OCI-LY1 (cell line): ENCODE measurements around the gene RRN3.
"Not testable (repeated sequence)": the region's sequence is repeated elsewhere in the genome, so short reads cannot be mapped to it uniquely, and the experiment has no call there.

Experiments
- H2AFZ ChIP-seq: fragments of 200-600 bp; sonication (generic), shearing (Covaris generic); 2 replicates; pipeline ENCODE4 v1.6.0; 2014; ENCODE audit warnings: antibody characterized with exemption, mild to moderate bottlenecking, low read length
- H3F3A ChIP-seq: fragments of 200-600 bp; sonication (generic), shearing (Covaris generic); 2 replicates; pipeline ENCODE4 v1.6.0; 2014; ENCODE audit warnings: mild to moderate bottlenecking, antibody characterized with exemption, low read length, moderate library complexity; ENCODE audit not compliant: insufficient read depth
- H3K27ac ChIP-seq: fragments of 200-600 bp; sonication (generic); 2 replicates; pipeline ENCODE4 v1.5.1; 2014; ENCODE audit warnings: low read length, mixed run types, mild to moderate bottlenecking, low read depth; ENCODE audit not compliant: poor library complexity, severe bottlenecking
- H3K27me3 ChIP-seq: fragments of 200-600 bp; sonication (generic); 2 replicates; pipeline ENCODE4 v1.6.0; 2014; ENCODE audit warnings: antibody characterized with exemption, mild to moderate bottlenecking, low read length, moderate library complexity; ENCODE audit not compliant: insufficient read depth
- H3K36me3 ChIP-seq: fragments of 200-600 bp; sonication (generic); 2 replicates; pipeline ENCODE4 v1.6.1; 2014; ENCODE audit warnings: mild to moderate bottlenecking, antibody characterized with exemption, low read length, moderate library complexity, mixed read lengths; ENCODE audit not compliant: insufficient read depth
- H3K4me1 ChIP-seq: fragments of 200-600 bp; sonication (generic); 2 replicates; pipeline ENCODE4 v1.5.1; 2014; ENCODE audit warnings: mild to moderate bottlenecking, low read length, moderate library complexity; ENCODE audit not compliant: insufficient read depth, severe bottlenecking
- H3K4me2 ChIP-seq: fragments of 200-600 bp; sonication (generic), shearing (Covaris generic); 2 replicates; pipeline ENCODE4 v1.6.1; 2014; ENCODE audit warnings: low read length
- H3K4me3 ChIP-seq: fragments of 200-600 bp; sonication (generic); 2 replicates; pipeline ENCODE4 v1.5.1; 2014; ENCODE audit warnings: low read length, low read depth, mild to moderate bottlenecking, mixed read lengths; ENCODE audit not compliant: poor library complexity, severe bottlenecking
- H3K79me2 ChIP-seq: fragments of 200-600 bp; shearing (Covaris generic); 2 replicates; pipeline ENCODE4 v1.6.1; 2016; ENCODE audit warnings: mixed run types, low read length, mixed read lengths; ENCODE audit not compliant: insufficient read depth
- H3K9ac ChIP-seq: fragments of 200-600 bp; sonication (generic), shearing (Covaris generic); 2 replicates; pipeline ENCODE4 v1.6.1; 2014; ENCODE audit warnings: mild to moderate bottlenecking, low read length, mixed read lengths
- H3K9me2 ChIP-seq: fragments of 200-600 bp; sonication (generic), shearing (Covaris generic); 2 replicates; pipeline ENCODE4 v1.6.1; 2014; ENCODE audit warnings: low read depth, mild to moderate bottlenecking, low read length, mixed read lengths
- H3K9me3 ChIP-seq: fragments of 200-600 bp; shearing (Covaris generic); 2 replicates; pipeline ENCODE4 v1.6.1; 2014; ENCODE audit warnings: low read length, mixed read lengths
- H4K20me1 ChIP-seq: fragments of 200-600 bp; sonication (generic), shearing (Covaris generic); 2 replicates; pipeline ENCODE4 v1.6.0; 2016; ENCODE audit warnings: mild to moderate bottlenecking, low read length; ENCODE audit not compliant: insufficient read depth
- EZH2 ChIP-seq: fragments of 200-600 bp; sonication (generic), shearing (Covaris generic); IDR thresholded peaks from 2 replicates; pipeline ENCODE4 v1.8.0; 2017; ENCODE audit warnings: borderline replicate concordance, mixed run types, mild to moderate bottlenecking, antibody characterized with exemption, low read length, moderate library complexity, mixed read lengths
- TF ChIP-seq, protein P1 (sequence below): fragments of 200-600 bp; sonication (generic), shearing (Covaris generic); IDR thresholded peaks from 2 replicates; pipeline ENCODE4 v1.5.1; 2017; ENCODE audit warnings: mild to moderate bottlenecking, antibody characterized with exemption, low read length, moderate library complexity, mixed read lengths

Gene RRN3

DNA sequence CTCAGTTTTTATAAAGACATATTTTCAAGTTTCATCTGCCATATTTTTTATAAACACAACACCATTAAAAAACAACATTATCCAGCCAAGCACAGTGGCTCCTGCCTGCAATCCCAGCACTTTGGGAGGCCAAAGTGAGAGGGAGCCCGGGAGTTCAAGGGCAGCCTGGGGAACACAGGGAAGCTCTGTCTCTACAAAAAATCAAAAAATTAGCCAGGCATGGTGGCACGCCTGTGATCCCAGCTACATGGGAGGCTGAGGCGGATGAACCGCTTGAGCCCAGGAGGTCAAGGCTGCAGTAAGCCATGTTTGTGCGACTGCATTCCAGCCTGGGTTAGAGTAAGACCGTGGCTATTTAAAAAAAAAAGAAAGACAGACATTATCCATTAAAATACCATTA, 21.0 kb downstream of the RRN3 start:
- Histone ChIP-seq H3K27ac (no peak overlapping the region), H3K9ac (no peak overlapping the region), H4K20me1 (no peaks in the 10 kb centered on the region), H2AFZ (no peak overlapping the region), H3K4me3 (no peak overlapping the region), H3K79me2 (no peaks in the 10 kb centered on the region), H3K4me1 (no peaks in the 10 kb centered on the region), H3K4me2 (no peak overlapping the region), H3F3A (no peaks in the 10 kb centered on the region), H3K36me3 (peaks cover 59% of the 10 kb centered on the region), H3K9me3 (no peaks in the 10 kb centered on the region), H3K9me2 (no peaks in the 10 kb centered on the region), H3K27me3 (no peaks in the 10 kb centered on the region)
- TF ChIP-seq, protein P1, sequence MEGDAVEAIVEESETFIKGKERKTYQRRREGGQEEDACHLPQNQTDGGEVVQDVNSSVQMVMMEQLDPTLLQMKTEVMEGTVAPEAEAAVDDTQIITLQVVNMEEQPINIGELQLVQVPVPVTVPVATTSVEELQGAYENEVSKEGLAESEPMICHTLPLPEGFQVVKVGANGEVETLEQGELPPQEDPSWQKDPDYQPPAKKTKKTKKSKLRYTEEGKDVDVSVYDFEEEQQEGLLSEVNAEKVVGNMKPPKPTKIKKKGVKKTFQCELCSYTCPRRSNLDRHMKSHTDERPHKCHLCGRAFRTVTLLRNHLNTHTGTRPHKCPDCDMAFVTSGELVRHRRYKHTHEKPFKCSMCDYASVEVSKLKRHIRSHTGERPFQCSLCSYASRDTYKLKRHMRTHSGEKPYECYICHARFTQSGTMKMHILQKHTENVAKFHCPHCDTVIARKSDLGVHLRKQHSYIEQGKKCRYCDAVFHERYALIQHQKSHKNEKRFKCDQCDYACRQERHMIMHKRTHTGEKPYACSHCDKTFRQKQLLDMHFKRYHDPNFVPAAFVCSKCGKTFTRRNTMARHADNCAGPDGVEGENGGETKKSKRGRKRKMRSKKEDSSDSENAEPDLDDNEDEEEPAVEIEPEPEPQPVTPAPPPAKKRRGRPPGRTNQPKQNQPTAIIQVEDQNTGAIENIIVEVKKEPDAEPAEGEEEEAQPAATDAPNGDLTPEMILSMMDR, result no peak
- TF ChIP-seq EZH2, result no peak

DNA sequence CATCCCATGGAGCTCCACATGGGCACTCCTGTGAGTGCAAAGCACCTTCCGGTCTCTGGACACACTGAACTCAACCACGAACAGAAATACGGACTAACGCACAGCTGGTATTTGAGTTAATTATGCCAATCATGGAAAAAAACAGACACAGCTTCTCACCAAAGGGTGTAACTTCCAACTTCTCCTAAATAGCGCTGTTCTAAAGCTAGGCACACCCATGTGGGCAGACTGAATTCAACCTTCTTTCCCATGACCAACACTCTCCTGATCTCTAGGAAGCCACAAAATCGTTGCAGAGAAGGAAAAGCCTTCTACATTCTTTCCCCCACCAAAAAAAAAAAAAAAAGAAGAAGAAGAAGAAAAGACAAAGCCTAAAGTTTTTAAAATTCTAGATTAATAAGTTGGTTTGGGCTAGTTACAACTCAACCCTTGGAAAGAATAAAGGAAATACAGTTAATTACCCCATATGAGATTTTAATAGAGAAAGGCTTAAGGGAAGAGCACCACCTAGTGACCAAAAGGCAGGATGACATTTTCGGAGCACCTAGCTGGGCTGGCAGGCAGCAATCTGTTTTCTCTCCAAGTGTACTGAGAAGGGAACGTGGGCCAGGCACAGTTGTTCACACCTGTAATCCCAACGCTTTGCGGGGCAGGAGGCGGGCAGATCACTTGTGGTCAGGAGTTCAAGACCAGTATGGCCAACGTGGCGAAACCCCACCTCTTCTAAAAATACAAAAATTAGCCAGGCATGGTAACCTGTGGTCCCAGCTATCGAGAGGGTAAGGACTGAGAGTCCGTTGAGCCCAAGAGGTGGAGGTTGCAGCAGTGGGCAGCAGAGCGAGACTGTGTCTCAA, 21.9 kb downstream of the RRN3 start:
- H3K36me3 ChIP-seq, result peaks cover 53% of the 10 kb centered on the region
- TF ChIP-seq, protein P1, result 0 out of 2 replicates have a peak, but pooled peaks have one; percentile 15
- H3K27ac ChIP-seq, H3K79me2 ChIP-seq, H3K4me3 ChIP-seq, H3K9ac ChIP-seq, H3K9me3 ChIP-seq, H3F3A ChIP-seq, H3K9me2 ChIP-seq, H3K27me3 ChIP-seq, H3K4me1 ChIP-seq, H2AFZ ChIP-seq, H3K4me2 ChIP-seq, H4K20me1 ChIP-seq: not testable (repeated sequence)

DNA sequence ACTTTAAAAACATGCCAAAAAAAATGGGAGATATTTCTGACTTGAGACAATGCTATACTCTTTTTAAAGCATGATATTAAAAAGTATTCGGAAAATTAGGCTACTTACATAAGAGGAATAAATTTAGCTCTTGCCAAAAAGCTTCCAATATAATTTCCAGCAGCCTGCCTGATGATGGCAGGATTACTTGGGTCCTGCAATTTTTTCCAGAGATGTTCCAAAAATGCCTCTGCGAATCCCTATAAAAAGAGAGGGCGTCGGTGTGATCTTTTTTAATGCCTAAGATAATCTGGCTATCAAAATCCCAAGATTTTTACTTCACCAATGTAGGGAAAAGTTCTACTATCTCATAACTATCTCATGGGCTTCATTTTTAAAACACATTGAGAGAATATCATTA, 23.1 kb downstream of the RRN3 start:
- H3K36me3 ChIP-seq, result peaks cover 53% of the 10 kb centered on the region
- H3K9ac ChIP-seq, result not testable (repeated sequence)

DNA sequence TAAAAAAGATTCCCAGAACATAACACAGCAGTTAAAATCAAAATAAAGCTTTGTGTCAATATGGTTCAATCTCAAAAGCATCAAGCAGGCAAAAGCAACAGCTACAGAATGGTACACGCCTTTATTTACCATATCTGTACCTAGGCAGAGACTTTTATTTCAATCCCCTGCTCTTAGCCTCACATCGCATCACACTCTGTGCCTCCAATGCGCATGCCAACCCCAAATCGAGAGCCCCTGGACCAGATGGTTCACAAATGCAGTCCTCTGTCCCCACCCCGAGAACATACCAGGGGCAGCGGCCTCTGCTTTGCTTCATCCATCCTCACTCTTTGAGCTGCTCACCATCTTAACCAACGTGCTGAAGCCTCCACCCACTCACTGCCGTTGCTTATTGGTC, 27.4 kb downstream of the RRN3 start:
- H3K36me3 ChIP-seq, result peaks cover 45% of the 10 kb centered on the region
- H3K9me3 ChIP-seq, H3K4me1 ChIP-seq, H2AFZ ChIP-seq, H3K27me3 ChIP-seq, H3K79me2 ChIP-seq, H3K4me2 ChIP-seq, H3K9ac ChIP-seq, H4K20me1 ChIP-seq, H3K4me3 ChIP-seq, H3K9me2 ChIP-seq, H3K27ac ChIP-seq, H3F3A ChIP-seq: not testable (repeated sequence)

More for the DNA sequence above, 23.1 kb downstream of the RRN3 start:
- not testable (repeated sequence) for H3K27ac ChIP-seq, H4K20me1 ChIP-seq, H3K9me2 ChIP-seq, H3K4me1 ChIP-seq, H3K79me2 ChIP-seq, H3K27me3 ChIP-seq, H3K9me3 ChIP-seq, H3K4me2 ChIP-seq, H3K4me3 ChIP-seq, H3F3A ChIP-seq, H2AFZ ChIP-seq

DNA sequence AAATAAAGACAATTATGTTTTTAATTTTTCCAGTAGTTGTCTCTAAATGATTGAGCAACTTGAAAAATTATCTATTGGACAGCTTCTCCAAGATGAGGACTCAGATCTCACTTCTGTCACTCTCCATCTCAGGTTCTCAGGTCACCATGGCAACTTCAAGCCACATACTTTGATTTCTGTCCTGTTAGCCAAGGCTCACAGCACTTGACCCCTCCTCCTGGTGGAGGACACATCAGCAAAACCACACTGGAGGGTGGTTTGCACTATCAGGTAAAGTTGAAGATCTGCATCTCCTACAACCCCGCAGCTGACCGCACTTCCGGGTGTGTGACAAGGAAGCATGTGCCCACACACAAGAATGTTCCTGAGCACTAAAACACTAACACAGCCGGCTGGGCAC, 28.1 kb downstream of the RRN3 start:
- H3K79me2 ChIP-seq, H3K9ac ChIP-seq, H2AFZ ChIP-seq, H3K9me2 ChIP-seq, H3K4me2 ChIP-seq, H3F3A ChIP-seq, H3K4me3 ChIP-seq, H3K27ac ChIP-seq, H3K9me3 ChIP-seq, H3K4me1 ChIP-seq, H3K27me3 ChIP-seq, H4K20me1 ChIP-seq: not testable (repeated sequence)
- peaks cover 48% of the 10 kb centered on the region for H3K36me3 ChIP-seq

DNA sequence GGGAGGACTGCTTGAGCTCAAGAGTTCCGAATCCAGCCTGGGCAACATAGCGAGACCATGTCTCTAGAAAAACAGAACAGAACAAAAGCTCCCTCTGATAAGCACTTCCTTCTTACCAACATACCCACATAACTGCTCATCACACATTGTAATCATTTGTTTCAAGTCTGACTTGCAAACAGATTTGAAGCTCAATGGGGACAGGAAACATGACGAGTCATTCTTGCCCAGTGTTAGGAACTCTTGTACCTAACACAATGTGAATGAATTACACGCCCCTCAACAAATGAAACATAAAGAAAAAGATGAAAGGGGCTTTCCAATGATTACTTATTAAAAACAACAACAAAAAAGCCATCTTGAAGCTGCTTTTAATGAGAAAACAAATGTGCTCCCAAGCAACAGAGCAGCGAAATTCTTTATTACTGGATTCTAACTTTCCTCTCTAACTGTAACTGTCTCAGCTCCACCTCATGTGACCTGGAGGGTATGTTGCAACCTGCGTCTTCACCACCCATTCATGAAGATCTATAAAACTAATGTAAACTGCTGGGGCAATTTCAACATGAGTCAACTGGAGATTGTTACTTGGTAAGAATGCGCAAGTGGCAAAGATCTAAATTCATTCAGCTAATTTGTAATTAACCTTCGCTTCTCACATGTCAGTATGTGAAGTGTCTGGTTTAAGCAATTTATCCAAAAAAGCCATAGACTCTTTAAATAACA, 31.8 kb downstream of the RRN3 start:
- not testable (repeated sequence) for H3K27ac ChIP-seq, H3K9me3 ChIP-seq, H3K4me2 ChIP-seq, H3F3A ChIP-seq, H3K9me2 ChIP-seq, H4K20me1 ChIP-seq, H3K4me3 ChIP-seq, H3K79me2 ChIP-seq, H2AFZ ChIP-seq, H3K4me1 ChIP-seq, H3K27me3 ChIP-seq, H3K9ac ChIP-seq
- peaks cover 58% of the 10 kb centered on the region for H3K36me3 ChIP-seq
